T-cell (primary cell): ENCODE measurements around the gene CLIC4. TPM values are rescaled to one million over a fixed set of nuclear protein-coding genes. Genes with fewer than 3 reads are reported as not detected.

ENCODE experiments used
- ATAC-seq, 4 experiments: fragments of 200-7000 bp in 3 of 4; fragments of 150-1000 bp in 1 of 4; cut with Tn5 transposase; replicated peaks in 1 of 4; 1 replicate in 3 of 4; 2 replicates in 1 of 4; pipeline ENCODE4 v1.10.0; 2021; ENCODE audit warnings: moderate library complexity in 3 of 4, mild to moderate bottlenecking in 2 of 4, moderate number of reproducible peaks in 1 of 4
- CTCF ChIA-PET, 2 donors: fragments of 300-600 bp; sonication (Branson Sonifier 250); formaldehyde crosslinking; loops; one replicate each; lab custom pipeline; 2022; ENCODE audit warnings: antibody characterized with exemption in 2 of 2; lab: Charles Lee
- POLR2A ChIA-PET, 2 donors: fragments of 300-600 bp; sonication (Branson Sonifier 250); formaldehyde crosslinking; loops; one replicate each; lab custom pipeline; 2022; ENCODE audit warnings: antibody characterized with exemption in 2 of 2; lab: Charles Lee
- DNase-seq, 35 experiments: peaks; one replicate each; pipeline versions ENCODE4 v3.0.0 to v3.0.0-alpha.2; 2013 to 2023
- H3K27ac ChIP-seq: one replicate; pipeline ENCODE4 v1.5.1; 2013; ENCODE audit warnings: low read length
- H3K27me3 ChIP-seq, 2 experiments: replicated peaks in 1 of 2; 1 replicate in 1 of 2; 2 replicates in 1 of 2; pipeline versions ENCODE4 v1.6.1 to v1.7.0; 2013; ENCODE audit warnings: low read length in 1 of 2, mixed read lengths in 1 of 2; ENCODE audit not compliant: control insufficient read depth in 2 of 2, insufficient read depth in 2 of 2; ENCODE audit errors: extremely low read depth in 1 of 2
- H3K36me3 ChIP-seq, 2 donors: 1 replicate in 1 of 2; 2 replicates in 1 of 2; pipeline versions ENCODE4 v1.6.1 to v1.7.0; 2013; ENCODE audit warnings: low read length in 1 of 2; ENCODE audit not compliant: control insufficient read depth in 2 of 2, insufficient read depth in 1 of 2; ENCODE audit errors: extremely low read depth in 1 of 2
- H3K4me1 ChIP-seq, 2 experiments: 1 replicate in 1 of 2; 2 replicates in 1 of 2; pipeline versions ENCODE4 v1.6.1 to v1.7.0; 2013; ENCODE audit warnings: low read length in 2 of 2, mixed read lengths in 1 of 2; ENCODE audit not compliant: insufficient read depth in 2 of 2, control insufficient read depth in 1 of 2; ENCODE audit errors: extremely low read depth in 1 of 2
- H3K4me3 ChIP-seq, 2 donors: 1 replicate in 1 of 2; 2 replicates in 1 of 2; pipeline versions ENCODE4 v1.5.1 to v1.7.0; 2013; ENCODE audit warnings: mild to moderate bottlenecking in 2 of 2, low read length in 1 of 2, moderate library complexity in 1 of 2; ENCODE audit not compliant: control insufficient read depth in 1 of 2; ENCODE audit errors: extremely low read depth in 1 of 2
- H3K9me3 ChIP-seq: 2 replicates; pipeline ENCODE4 v1.7.0; 2013
- H3K27ac Mint-ChIP-seq, 2 donors: one replicate each; pipeline ENCODE4 v1.8.0; 2020 to 2021; ENCODE audit warnings: mild to moderate bottlenecking in 2 of 2, mixed read lengths in 2 of 2
- H3K27me3 Mint-ChIP-seq, 2 donors: one replicate each; pipeline ENCODE4 v1.8.0; 2021 to 2022; ENCODE audit warnings: mixed read lengths in 2 of 2
- H3K36me3 Mint-ChIP-seq: one replicate; pipeline ENCODE4 v1.8.0; 2021; ENCODE audit warnings: mixed read lengths
- H3K4me1 Mint-ChIP-seq, 3 donors: one replicate each; pipeline ENCODE4 v1.8.0; 2020 to 2022; ENCODE audit warnings: mixed read lengths in 3 of 3, mild to moderate bottlenecking in 1 of 3
- H3K4me3 Mint-ChIP-seq, 3 donors: one replicate each; pipeline ENCODE4 v1.8.0; 2020 to 2022; ENCODE audit warnings: mild to moderate bottlenecking in 3 of 3, mixed read lengths in 3 of 3, moderate library complexity in 3 of 3
- H3K9me3 Mint-ChIP-seq, 3 donors: one replicate each; pipeline ENCODE4 v1.8.0; 2020 to 2022; ENCODE audit warnings: mixed read lengths in 3 of 3
- WGBS: methylation state at CpG from one replicate; pipeline ENCODE4 v1.1.5; 2013; ENCODE audit warnings: missing lambda C conversion rate; ENCODE audit not compliant: insufficient coverage; 5-methylcytosine and 5-hydroxymethylcytosine counted together
- total RNA-seq, 35 experiments: library from RNA in 6 of 35; stranded (reverse) in 6 of 35; fragments of 120-200 nt in 1 of 35; gene quantifications; one replicate each; pipeline versions ENCODE4 v1.2.1 to v1.2.4 and lab custom pipeline; 2013 to 2026

Gene CLIC4
- total RNA-seq, 5 donors from 2014 or later (not counting 1 experiment from before 2014, with no cell fraction given): 0.75 to 9.1 (median 5.5) TPM

DNA sequence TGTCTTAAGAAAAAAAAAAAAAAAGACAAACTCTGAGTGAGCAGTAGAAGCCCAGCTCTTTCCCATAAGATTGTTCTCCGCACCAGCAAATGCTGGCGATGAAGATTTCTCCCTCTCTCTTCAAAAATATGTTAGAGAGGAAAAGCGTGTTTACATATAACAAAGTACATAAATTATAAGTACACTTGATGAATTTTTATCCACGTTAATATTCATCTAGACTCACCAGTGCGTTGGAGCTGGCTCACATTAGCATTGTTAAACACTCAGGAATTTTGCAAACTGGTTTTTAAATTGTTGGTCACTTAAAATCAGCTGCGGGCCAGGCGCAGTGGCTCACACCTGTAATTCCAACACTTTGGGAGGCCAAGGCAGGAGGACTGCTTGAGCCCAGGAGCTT, 128.8 kb downstream of the CLIC4 start:
- ATAC-seq (no peak), DNase-seq (no peak)
- Mint-ChIP-seq H3K4me1 (peaks cover 16 to 19% (median 18%) of the 10 kb centered on the region in 3 donors), H3K9me3 (no peaks in the 10 kb centered on the region), H3K27me3 (peaks cover 0 to 2% of the 10 kb centered on the region in 2 donors), H3K36me3 (no peaks in the 10 kb centered on the region), H3K4me3 (no peak overlapping the region), H3K27ac (no peak overlapping the region)
- Histone ChIP-seq H3K36me3 (no peaks in the 10 kb centered on the region), H3K4me1 (peaks cover 5 to 19% of the 10 kb centered on the region in 2 experiments), H3K4me3 (no peak overlapping the region), H3K27me3 (peaks cover 0 to 13% of the 10 kb centered on the region in 2 experiments), H3K9me3 (no peaks in the 10 kb centered on the region), H3K27ac (no peak overlapping the region)
- CTCF ChIA-PET: interaction anchor here in 1 of 2 donors (0.7 kb wide), 1 partner anchor 488 kb away, joined by 3 read pairs; no protein-coding TSS in a partner anchor
- WGBS: 100% methylated on average over 3 of the region's 7 CpGs
- POLR2A ChIA-PET: interaction anchor here in 1 of 2 donors (0.7 kb wide), 1 partner anchor 1656 kb away, joined by 4 read pairs; no protein-coding TSS in a partner anchor

DNA sequence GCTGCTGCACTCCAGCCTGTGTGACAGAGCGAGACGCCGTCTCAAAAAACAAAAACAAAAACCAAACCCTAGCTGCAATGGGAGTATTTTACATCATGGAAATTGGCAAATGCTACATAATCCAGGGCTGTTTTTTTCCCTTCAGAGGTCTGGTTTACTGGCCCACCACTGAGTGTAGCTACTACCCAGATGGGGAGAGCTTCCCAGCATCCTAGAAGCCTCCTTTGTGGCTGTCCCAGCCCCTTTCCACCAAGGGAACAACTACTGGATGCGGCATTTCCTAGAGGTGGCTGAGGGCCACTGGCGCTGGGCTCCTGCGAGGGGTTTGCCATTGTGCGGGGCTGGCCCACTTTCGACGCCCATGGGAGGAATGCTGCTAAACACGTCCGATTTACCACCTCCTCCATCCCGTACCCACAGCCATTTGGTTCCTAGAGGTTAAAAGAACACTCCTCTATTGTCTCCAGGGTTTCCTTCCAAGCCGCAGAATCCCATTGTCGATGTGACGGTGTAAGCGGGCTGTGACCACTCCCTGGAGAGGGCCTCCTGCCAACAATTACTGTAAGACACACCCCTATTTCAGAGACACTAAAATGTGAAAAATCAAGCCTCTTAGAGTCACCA, 129.5 kb downstream of the CLIC4 start:
- Mint-ChIP-seq H3K27ac (no peak overlapping the region), H3K4me3 (no peak overlapping the region), H3K27me3 (peaks cover 0 to 2% of the 10 kb centered on the region in 2 donors), H3K4me1 (peaks cover 16 to 19% (median 17%) of the 10 kb centered on the region in 3 donors), H3K36me3 (no peaks in the 10 kb centered on the region), H3K9me3 (no peaks in the 10 kb centered on the region)
- Histone ChIP-seq H3K4me1 (peaks cover 5 to 19% of the 10 kb centered on the region in 2 experiments), H3K27me3 (peaks cover 0 to 19% of the 10 kb centered on the region in 2 experiments), H3K9me3 (no peaks in the 10 kb centered on the region), H3K36me3 (no peaks in the 10 kb centered on the region), H3K27ac (no peak overlapping the region), H3K4me3 (no peak overlapping the region)
- ChIA-PET CTCF (interaction anchor here (0.5 to 0.7 kb wide), 2 partner anchors 46 to 489 kb away, joined by 3 read pairs; no protein-coding TSS in a partner anchor), POLR2A (interaction anchor here in 1 of 2 donors (0.6 kb wide), 1 partner anchor 447 kb away, joined by 6 read pairs; no protein-coding TSS in a partner anchor)
- 81% methylated on average over 5 of the region's 16 CpGs for WGBS
- no peak for DNase-seq
- ATAC-seq: no peak

DNA sequence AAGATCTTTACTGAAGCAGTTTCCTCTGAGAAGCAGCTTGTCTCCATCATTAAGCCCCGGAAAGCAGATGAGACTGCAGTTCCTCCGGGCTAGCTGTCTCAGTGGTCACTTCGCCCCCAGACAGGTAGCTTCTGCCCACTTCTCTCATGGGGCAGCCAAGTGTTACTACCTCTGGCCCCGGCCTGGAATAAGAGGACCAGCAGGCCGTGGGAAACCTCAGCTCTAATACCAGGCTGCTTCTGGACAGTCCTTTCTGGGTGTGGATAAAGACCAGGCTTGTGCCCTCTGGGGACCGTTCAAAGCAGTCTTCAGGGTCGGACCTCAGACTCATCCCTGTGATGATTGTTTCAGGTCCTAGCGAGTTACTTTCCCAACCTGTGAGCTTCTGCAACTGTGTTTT, 130.0 kb downstream of the CLIC4 start:
- no peaks in the 10 kb centered on the region for H3K9me3 ChIP-seq
- no peaks in the 10 kb centered on the region for H3K36me3 Mint-ChIP-seq
- ChIA-PET CTCF (interaction anchor here in 1 of 2 donors (0.5 kb wide), 1 partner anchor 47 kb away, joined by 3 read pairs; no protein-coding TSS in a partner anchor), POLR2A (no interaction called here)
- no peak overlapping the region for H3K4me3 Mint-ChIP-seq
- 77% methylated on average over 4 of the region's 8 CpGs for WGBS
- H3K4me3 ChIP-seq: no peak overlapping the region
- peaks cover 0 to 2% of the 10 kb centered on the region in 2 donors for H3K27me3 Mint-ChIP-seq
- no peaks in the 10 kb centered on the region for H3K36me3 ChIP-seq
- H3K4me1 ChIP-seq: peaks cover 5 to 18% of the 10 kb centered on the region in 2 experiments
- no peak for DNase-seq
- H3K27me3 ChIP-seq: peaks cover 0 to 19% of the 10 kb centered on the region in 2 experiments
- no peaks in the 10 kb centered on the region for H3K9me3 Mint-ChIP-seq
- no peak for ATAC-seq
- H3K27ac ChIP-seq: no peak overlapping the region
- peaks cover 16 to 17% (median 17%) of the 10 kb centered on the region in 3 donors for H3K4me1 Mint-ChIP-seq
- no peak overlapping the region for H3K27ac Mint-ChIP-seq

DNA sequence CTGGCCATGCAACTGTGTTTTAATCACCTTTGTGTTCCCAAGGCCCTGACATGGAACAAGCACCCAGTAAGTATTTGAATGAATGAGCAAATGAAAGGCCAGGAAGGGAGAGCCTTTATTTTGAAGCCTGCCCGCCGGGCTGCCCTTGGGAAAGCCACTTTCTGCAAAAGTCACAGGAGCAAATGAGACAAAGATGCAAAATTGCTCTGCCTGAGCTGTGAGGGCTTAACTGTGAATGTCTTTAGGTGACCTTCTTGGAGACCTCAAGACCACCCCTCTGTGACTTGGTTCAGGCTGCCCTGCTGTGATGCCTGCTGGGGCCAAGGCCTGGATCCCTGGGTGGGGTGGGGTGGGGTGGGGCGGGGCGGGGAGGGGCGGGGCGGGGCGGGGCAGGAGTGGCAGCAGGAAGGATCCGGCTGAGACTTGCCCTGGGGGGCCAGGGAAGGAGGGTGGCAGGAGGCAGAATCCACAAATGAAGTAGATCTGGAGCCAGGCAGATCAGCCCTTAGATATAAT, 130.8 kb downstream of the CLIC4 start:
- peaks cover 0 to 2% of the 10 kb centered on the region in 2 donors for H3K27me3 Mint-ChIP-seq
- ATAC-seq: no peak
- WGBS: 85% methylated on average over 3 of the region's 8 CpGs
- H3K27ac ChIP-seq: no peak overlapping the region
- H3K4me1 Mint-ChIP-seq: peaks cover 8 to 10% (median 9%) of the 10 kb centered on the region in 3 donors
- no peaks in the 10 kb centered on the region for H3K9me3 Mint-ChIP-seq
- H3K4me3 Mint-ChIP-seq: no peak overlapping the region
- H3K27me3 ChIP-seq: peaks cover 0 to 12% of the 10 kb centered on the region in 2 experiments
- POLR2A ChIA-PET: no interaction called here
- no peaks in the 10 kb centered on the region for H3K36me3 ChIP-seq
- peaks cover 2 to 10% of the 10 kb centered on the region in 2 experiments for H3K4me1 ChIP-seq
- no peak overlapping the region for H3K27ac Mint-ChIP-seq
- no peak overlapping the region for H3K4me3 ChIP-seq
- CTCF ChIA-PET: no interaction called here
- H3K36me3 Mint-ChIP-seq: no peaks in the 10 kb centered on the region
- no peak for DNase-seq
- no peaks in the 10 kb centered on the region for H3K9me3 ChIP-seq

DNA sequence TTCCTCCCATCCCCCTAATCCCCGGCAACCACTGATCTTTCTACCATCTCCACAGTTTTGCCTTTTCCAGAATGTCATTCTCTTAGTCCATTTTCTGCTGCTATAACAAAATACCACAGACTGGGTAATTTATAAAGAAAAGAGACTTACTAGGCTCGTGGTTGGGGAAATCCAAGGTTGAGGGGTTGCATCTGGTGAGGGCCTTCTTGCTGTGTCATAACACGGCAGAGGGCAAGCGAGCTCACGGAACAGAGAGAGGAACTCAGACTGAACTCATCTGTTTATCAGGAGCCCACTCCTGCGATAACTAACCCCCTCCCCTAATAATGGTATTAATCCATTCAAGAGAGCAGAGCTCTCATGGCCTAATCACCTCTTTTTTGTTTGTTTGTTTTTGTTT, 132.8 kb downstream of the CLIC4 start:
- H3K4me3 ChIP-seq: no peak overlapping the region
- Mint-ChIP-seq H3K4me1 (no peaks in the 10 kb centered on the region), H3K27me3 (peaks cover 0 to 2% of the 10 kb centered on the region in 2 donors), H3K4me3 (no peak overlapping the region), H3K9me3 (peaks cover 0 to 2% (median 0%) of the 10 kb centered on the region in 3 donors), H3K27ac (no peak overlapping the region), H3K36me3 (peaks cover under 1% of the 10 kb centered on the region)
- ChIA-PET CTCF (no interaction called here), POLR2A (interaction anchor here in 1 of 2 donors (0.5 kb wide), 1 partner anchor 120 kb away, joined by 6 read pairs; no protein-coding TSS in a partner anchor)
- H3K4me1 ChIP-seq: no peaks in the 10 kb centered on the region
- H3K27me3 ChIP-seq: peaks cover 0 to 7% of the 10 kb centered on the region in 2 experiments
- H3K9me3 ChIP-seq: no peaks in the 10 kb centered on the region
- no CpG with 5 or more reads among the region's 6 CpGs for WGBS
- H3K27ac ChIP-seq: no peak overlapping the region
- ATAC-seq (no peak), DNase-seq (no peak)
- H3K36me3 ChIP-seq: no peaks in the 10 kb centered on the region
